ENCODE data around the gene KIAA0513. TPM values are rescaled to one million over a fixed set of nuclear protein-coding genes. Genes with fewer than 3 reads are reported as not detected.
"Not testable (repeated sequence)": the region's sequence is repeated elsewhere in the genome, so short reads cannot be mapped to it uniquely, and the experiment has no call there.

The KIAA0513 gene
- total RNA-seq, 2 donors from 2014 or later: 14.7 to 15.8 TPM

DNA sequence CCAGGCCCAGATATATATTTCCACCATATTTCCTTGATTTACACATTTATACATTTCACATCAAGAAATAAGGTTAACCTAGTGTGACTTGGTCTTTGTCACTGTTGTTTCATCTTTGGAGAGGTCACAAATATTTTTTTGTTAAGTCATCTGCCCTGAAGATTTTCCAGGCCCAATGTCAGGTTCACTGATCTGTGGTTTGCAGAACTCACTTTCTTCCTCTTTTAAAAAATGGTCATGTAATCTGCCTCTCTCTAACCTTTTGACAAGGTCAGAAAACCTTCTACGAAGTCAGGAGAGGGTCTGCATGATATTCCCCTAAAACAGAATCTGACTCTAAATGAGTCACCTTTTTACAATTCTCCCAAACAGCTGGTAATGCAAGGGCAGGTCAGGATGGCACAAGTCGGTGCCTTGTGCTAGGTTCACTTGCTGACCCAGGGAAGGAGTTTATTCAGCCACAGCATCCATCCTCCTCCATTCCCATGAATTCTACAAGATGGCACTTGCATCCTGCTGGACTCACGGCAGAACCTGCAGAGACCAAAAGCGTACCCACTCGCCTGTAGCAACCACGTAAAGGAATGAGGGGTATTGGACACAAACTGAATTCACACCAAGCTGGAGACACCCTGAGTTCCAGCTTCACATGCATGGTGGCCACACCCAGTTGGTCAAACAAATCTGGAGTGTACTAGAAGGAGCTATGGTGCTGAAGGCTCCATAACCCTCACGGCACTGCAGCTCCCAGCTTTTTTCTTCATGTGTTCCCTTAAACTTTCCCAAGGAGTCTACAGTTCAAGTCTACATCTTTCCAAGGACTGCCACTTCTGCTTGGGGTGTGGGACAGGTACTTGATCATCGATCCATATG lies 1.6 kb upstream of the KIAA0513 start:
- intact Hi-C loops (cut with DNase I): no loop called here
- DNase-seq (ENCODE audit: low spot score): no peak

GRCh38 chr16:85026703-85027102 lies 892 bp upstream of the KIAA0513 start:
- intact Hi-C loops (cut with DNase I): no loop called here
- DNase-seq (ENCODE audit: low spot score): no peak

GRCh38 chr16:85027958-85028684 lies 526 bp downstream of the KIAA0513 start:
- no peak for DNase-seq (ENCODE audit: low spot score)
- intact Hi-C loops (cut with DNase I): no loop called here

DNA sequence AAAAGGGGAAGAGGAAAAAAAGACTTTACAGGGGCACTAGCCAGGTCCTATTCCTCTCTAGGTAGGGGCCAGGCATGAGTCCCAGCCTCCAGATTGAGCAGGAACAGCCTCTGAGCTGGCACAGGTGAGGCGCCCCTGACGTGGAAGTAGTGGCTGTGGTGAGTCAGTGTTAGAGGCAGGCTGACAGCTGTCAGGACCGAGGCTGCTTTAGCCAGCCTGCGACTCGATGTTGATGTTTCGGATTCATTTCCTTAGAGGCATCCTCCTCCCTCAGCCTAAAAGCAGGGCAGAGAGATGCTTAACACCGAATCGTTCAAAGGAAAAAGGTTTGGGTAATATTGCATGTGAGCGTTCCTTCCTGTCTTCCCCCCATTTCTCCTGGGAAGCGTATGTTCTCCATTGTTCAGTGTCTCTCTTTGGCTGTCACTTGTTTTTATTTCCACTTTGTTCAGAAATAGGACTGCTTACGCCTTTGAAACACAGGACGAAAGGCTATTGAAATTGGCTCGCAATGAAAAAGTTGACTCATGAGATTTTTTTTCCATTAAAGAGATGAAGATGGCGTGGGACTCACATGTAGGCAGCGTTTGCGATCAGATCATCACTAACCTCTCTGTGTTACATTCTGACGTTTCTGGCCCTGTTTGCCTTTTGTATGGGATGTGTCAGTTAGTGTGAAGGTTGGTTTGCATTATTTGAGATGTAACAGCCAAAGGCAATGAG lies 1.3 kb downstream of the KIAA0513 start:
- intact Hi-C loops (cut with DNase I): no loop called here
- peak; percentile 84 for DNase-seq (ENCODE audit: low spot score)

GRCh38 chr16:85029408-85029784 lies 1.8 kb downstream of the KIAA0513 start:
- peak; percentile 48 for DNase-seq (ENCODE audit: low spot score)
- intact Hi-C loops (cut with DNase I): no loop called here

DNA sequence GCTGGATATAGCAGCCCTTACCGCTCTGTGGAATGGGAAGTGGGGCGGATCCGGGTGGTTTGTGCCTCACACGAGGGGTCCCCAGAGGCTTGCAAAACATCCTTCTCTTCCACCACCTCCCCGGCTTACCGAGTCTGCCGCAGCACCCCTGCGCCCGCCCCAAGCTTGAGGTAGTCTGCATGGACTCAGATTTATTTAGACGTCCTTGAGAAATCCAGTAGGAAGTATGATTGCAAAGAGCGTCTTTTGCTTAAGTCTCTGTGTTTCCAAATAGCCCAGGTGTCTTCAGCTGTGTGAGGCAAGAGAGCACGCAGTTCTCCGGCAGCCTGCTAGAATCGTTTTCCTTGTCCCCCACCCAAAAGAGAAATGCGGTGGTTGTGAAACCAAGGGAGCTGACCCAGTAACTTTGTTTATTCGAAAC lies 2.4 kb downstream of the KIAA0513 start:
- DNase-seq (ENCODE audit: low spot score): peak; percentile 75
- intact Hi-C loops (cut with DNase I): no loop called here

- intact Hi-C loops (cut with DNase I): no loop called here
- no peak for DNase-seq (ENCODE audit: low spot score)
Observed at GRCh38 chr16:85031451-85031850, 3.9 kb downstream of the KIAA0513 start.

GRCh38 chr16:85032187-85032586 lies 4.6 kb downstream of the KIAA0513 start:
- intact Hi-C loops (cut with DNase I); DNase-seq (ENCODE audit: low spot score): not testable (repeated sequence)

DNA sequence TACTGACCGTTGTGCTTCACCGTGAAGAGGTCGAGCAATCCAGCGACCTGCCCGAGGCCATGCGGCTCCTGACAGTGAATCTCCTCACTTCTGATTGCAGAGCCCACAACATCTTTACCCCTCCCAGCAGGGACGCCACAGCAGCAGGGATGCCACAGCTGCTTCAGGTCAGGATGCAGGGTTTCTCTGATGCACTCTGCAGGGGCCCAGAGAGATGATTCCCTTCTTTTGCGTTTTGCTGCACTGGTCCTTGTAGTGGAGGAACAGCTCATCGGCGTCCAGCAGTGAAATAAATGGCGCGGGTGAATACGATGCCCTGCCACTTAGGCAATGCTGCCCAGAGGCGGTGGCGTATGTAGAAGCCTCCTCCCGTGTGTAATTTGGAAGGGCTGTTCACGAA lies 5.6 kb downstream of the KIAA0513 start:
- no peak for DNase-seq (ENCODE audit: low spot score)
- intact Hi-C loops (cut with DNase I): no loop called here

DNA sequence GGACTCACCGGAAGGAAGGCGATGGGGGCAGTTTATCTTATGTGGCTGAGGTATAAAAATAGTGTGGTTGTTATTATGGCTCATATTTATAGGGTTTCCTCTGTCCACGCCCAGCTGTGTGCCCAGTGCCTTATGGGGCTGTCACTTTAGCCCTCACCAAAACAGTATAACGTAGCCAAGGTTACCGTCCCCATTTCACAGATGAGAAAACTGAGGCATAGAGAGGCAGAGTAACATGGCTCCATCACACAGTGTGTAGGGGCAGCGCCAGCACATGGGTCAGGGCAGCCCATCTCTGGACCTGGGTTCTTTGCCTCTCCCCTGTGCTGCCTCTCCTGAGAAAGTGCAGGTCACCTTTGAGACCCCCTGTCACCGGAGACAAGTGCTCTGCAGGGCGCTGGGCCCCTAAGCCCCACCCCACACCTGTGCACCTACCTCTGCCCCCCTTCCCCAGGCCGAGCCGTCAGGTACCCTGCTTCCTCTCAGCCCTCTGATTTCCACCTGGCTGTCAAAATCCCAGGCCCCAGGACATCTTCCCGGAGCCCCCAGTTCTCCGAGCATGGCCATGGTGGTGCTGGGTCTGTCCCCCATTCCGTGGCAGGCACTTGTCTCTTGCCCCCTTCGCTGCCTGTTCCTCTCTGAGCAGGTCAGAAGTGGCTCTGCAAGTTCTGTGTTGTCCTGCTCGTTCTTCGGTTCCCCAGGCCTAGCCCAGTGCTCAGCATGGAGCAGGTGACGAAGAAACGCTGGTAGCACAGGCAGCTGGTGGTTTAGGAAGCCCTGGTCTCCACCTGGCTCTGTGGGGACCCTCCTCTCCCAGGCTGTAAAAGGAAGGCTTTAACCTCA lies 7.2 kb downstream of the KIAA0513 start:
- intact Hi-C loops (cut with DNase I): no loop called here

GRCh38 chr16:85036236-85037049 lies 8.8 kb downstream of the KIAA0513 start:
- no peak for DNase-seq (ENCODE audit: low spot score)
- intact Hi-C loops (cut with DNase I): no loop called here

More for the DNA sequence above, 7.2 kb downstream of the KIAA0513 start:
- DNase-seq (ENCODE audit: low spot score): no peak

GRCh38 chr16:85037050-85037410 lies 9.4 kb downstream of the KIAA0513 start:
- intact Hi-C loops (cut with DNase I): no loop called here
- DNase-seq (ENCODE audit: low spot score): no peak

DNA sequence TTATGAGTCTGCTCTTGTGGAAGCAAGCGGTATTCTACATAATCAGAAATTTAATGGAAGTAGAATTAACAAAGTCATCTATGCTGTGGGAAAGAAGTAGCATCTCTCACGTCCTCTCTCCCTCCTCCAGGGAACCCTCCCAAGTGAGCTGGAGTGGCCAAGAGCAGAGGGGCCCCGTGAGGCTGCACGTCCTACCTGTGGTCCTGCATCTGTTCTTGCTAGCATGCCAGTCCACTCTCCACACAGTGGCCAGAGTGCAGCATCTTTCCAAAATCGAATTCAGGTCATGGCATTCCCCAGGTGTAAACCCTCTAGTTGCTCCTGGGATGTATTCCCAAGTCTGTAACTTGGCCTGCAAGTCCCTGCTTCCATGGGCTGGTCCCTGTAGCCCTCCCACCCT lies 10.1 kb downstream of the KIAA0513 start:
- intact Hi-C loops (cut with DNase I): no loop called here
- no peak for DNase-seq (ENCODE audit: low spot score)

DNA sequence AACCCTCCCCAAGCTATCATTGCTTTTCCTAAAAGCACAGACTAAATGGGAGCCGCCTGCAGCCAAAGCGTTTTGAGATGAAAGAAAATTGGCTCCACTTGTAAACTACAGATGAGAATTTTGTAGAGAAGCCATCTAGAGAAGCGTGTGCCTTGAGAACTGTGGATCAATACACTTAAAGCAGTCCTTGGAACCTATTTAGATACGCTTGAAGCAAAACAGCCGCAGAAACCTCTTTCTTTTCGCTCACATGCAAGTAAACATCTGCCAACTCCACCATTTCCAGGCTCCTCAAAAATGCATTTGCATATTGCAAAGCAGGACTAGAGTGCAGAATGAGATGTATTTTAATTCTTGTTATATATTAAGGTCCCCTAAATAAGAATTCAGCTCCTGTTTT lies 13.1 kb downstream of the KIAA0513 start:
- intact Hi-C loops (cut with DNase I): no loop called here

DNA sequence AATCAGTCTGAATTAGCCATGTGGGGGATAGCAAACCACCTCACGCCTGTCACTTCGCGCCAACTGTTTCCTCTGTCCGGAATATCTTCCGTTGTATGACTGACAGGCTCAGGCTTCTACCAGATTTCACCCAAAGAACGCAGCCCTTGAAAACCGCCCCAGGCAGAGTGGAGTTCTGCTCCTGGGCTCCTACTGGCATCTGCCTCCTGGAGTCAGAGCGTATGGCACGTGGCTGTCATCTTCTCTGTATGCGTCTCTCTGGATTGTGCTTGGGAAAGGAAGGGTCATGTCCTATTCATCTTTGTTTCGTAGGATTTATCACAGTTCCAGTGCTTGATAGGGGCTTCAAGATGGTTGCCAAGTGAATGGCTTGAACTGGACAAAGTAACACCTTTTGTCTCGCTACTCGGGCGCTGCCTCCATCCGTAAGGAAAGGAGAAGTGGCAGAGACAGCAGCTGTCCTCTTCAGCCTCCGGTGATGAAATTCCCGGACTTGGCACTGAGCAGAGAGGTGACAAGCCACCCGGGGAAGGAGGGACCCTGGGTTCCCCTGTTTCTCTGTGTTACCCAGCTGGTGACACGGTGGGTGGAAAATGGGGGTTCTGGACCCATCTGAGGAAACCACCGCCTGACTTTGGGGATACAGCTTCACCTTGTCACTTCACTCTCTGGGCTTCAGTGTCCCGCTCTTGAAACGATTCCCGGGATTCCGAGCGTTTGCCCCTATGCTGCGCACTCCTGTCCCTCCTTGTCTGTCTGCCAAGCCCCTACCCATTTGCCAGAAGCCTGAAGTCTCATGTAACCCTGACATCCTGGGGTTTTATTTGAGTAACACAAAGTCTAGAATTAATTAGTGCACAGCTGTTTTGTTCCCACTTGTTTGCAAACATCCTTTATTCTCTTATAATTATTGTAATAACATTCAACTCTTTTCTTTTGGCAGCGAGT lies 13.9 kb downstream of the KIAA0513 start:
- intact Hi-C loops (cut with DNase I): no loop called here
- no peak for DNase-seq (ENCODE audit: low spot score)

More for the DNA sequence above, 13.1 kb downstream of the KIAA0513 start:
- DNase-seq (ENCODE audit: low spot score): no peak

GRCh38 chr16:85042167-85042526 lies 14.6 kb downstream of the KIAA0513 start:
- intact Hi-C loops (cut with DNase I): no loop called here
- DNase-seq (ENCODE audit: low spot score): no peak

GRCh38 chr16:85042606-85043005 lies 15.0 kb downstream of the KIAA0513 start:
- DNase-seq (ENCODE audit: low spot score): no peak

More at GRCh38 chr16:85042606-85043005, 15.0 kb downstream of the KIAA0513 start:
- intact Hi-C loops (cut with DNase I): no loop called here
